Kidney (tissue), 14 donors: ENCODE measurements around the gene LMTK3. TPM values are rescaled to one million over a fixed set of nuclear protein-coding genes. Genes with fewer than 3 reads are reported as not detected.

Experiments used
- DNase-seq, 5 donors: peaks; one replicate each; pipeline ENCODE4 v3.0.0-alpha.2; 2013 to 2020
- FAIRE-seq: peaks from 2 replicates; lab custom pipeline; 2012; peaks lifted over from hg19 to GRCh38; lab: Jason Lieb, UNC
- H3K27ac ChIP-seq, 2 donors: one replicate each; pipeline ENCODE4 v1.7.0; 2013; ENCODE audit warnings: low read depth in 2 of 2, low read length in 2 of 2, inconsistent platforms in 1 of 2
- H3K27me3 ChIP-seq: one replicate; pipeline ENCODE4 v1.7.1; 2013; ENCODE audit warnings: low read length, inconsistent platforms; ENCODE audit not compliant: control insufficient read depth, insufficient read depth
- H3K36me3 ChIP-seq, 3 donors: one replicate each; pipeline versions ENCODE4 v1.7.0 to v1.7.1; 2013; ENCODE audit warnings: low read length in 3 of 3, control low read depth in 1 of 3, inconsistent platforms in 1 of 3; ENCODE audit not compliant: insufficient read depth in 3 of 3, control insufficient read depth in 2 of 3
- H3K4me1 ChIP-seq, 3 donors: one replicate each; pipeline versions ENCODE4 v1.7.0 to v1.7.1; 2013; ENCODE audit warnings: low read length in 3 of 3, inconsistent platforms in 1 of 3, low read depth in 1 of 3; ENCODE audit not compliant: control insufficient read depth in 2 of 3, insufficient read depth in 2 of 3
- H3K4me3 ChIP-seq, 3 donors: one replicate each; pipeline versions ENCODE4 v1.7.0 to v1.8.1; 2013; ENCODE audit warnings: low read length in 3 of 3, control low read depth in 1 of 3, inconsistent platforms in 1 of 3
- H3K9ac ChIP-seq, 3 donors: one replicate each; pipeline versions ENCODE4 v1.7.0 to v1.7.1; 2013; ENCODE audit warnings: low read length in 3 of 3, control low read depth in 1 of 3, inconsistent platforms in 1 of 3
- H3K9me3 ChIP-seq, 3 donors: one replicate each; pipeline versions ENCODE4 v1.7.0 to v1.7.1; 2013; ENCODE audit warnings: low read length in 3 of 3, control low read depth in 1 of 3, inconsistent platforms in 1 of 3; ENCODE audit not compliant: control insufficient read depth in 2 of 3, insufficient read depth in 1 of 3
- intact Hi-C: fragments of 100-400 bp; cut with DNase I; formaldehyde crosslinking; loops from one replicate; pipeline ENCODE4 v1.11.1; 2022
- polyA plus RNA-seq: library from polyadenylated mRNA; stranded (reverse); fragments of 350-450 nt; fragmentation: Illumina TruSeq; extraction: RNeasy Lipid Tissue Mini Kit (QIAGEN cat#74804); gene quantifications from one replicate; pipeline ENCODE4 v1.2.3, GENCODE V29; 2014; ENCODE audit warnings: low read depth, low replicate concordance; ENCODE audit not compliant: insufficient read depth
- total RNA-seq: library from RNA; stranded (reverse); fragmentation: NEBNext Ultra II Directional; extraction: Animal tissue kit (Norgen Biotek cat#: 25700); gene quantifications from one replicate; pipeline ENCODE4 v1.2.1, GENCODE V29; 2021
- TF ChIP-seq, protein P1 (sequence below): IDR thresholded peaks from 3 replicates; pipeline ENCODE4 v1.5.1; 2012; ENCODE audit warnings: mild to moderate bottlenecking, moderate library complexity, borderline replicate concordance; ENCODE audit not compliant: insufficient read depth; ENCODE audit errors: extremely low read depth
- donor health status: control.
- donor health status: control.
- donor health status: control.
- donor health status: control.
- donor health status: control.
- donor health status: DM: yes; HTN: yes; CAD: no.
- donor health status: Normal renal cell carcinoma (clear cell type).

LMTK3 gene
- total and polyA plus RNA-seq, 2 donors from 2014 or later: 4.2 to 8.4 TPM

DNA sequence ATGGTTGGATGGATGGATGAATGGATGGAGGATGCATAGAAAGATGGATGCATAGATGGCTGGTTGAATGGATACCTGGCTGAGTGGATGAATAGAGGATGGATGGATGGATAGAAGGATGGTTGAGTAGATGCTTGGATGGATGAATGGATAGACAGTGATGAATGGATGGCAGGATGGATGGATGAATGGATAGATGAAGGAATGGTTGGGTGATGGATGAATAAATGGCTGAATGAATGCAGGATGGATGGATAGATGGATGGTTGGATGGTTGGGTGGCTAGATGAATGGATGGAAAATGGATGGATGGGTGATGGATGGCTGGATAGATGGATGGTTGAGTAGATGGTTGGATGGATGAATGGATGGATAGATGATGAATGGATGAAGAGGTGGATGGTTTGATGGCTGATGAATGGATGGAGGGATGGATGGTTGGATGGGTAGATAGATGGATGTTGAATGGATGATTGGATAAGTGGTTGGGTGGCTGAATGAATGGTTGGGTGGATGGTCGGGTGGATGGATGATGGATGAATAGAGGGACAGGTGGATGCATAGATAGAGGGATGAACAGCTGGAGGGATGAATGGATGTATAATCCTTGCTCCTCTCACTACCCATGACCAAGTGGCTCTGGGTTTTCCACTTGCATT lies 36.7 kb upstream of the LMTK3 start:
- Histone ChIP-seq H3K36me3 (no peaks in the 10 kb centered on the region), H3K4me3 (no peak overlapping the region), H3K9me3 (no peaks in the 10 kb centered on the region), H3K27me3 (no peaks in the 10 kb centered on the region), H3K27ac (no peak overlapping the region), H3K4me1 (no peaks in the 10 kb centered on the region), H3K9ac (no peak overlapping the region)
- FAIRE-seq (no peak), DNase-seq (no peak)
- TF ChIP-seq, protein P1, sequence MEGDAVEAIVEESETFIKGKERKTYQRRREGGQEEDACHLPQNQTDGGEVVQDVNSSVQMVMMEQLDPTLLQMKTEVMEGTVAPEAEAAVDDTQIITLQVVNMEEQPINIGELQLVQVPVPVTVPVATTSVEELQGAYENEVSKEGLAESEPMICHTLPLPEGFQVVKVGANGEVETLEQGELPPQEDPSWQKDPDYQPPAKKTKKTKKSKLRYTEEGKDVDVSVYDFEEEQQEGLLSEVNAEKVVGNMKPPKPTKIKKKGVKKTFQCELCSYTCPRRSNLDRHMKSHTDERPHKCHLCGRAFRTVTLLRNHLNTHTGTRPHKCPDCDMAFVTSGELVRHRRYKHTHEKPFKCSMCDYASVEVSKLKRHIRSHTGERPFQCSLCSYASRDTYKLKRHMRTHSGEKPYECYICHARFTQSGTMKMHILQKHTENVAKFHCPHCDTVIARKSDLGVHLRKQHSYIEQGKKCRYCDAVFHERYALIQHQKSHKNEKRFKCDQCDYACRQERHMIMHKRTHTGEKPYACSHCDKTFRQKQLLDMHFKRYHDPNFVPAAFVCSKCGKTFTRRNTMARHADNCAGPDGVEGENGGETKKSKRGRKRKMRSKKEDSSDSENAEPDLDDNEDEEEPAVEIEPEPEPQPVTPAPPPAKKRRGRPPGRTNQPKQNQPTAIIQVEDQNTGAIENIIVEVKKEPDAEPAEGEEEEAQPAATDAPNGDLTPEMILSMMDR: no peak
- intact Hi-C loops: no loop called here

DNA sequence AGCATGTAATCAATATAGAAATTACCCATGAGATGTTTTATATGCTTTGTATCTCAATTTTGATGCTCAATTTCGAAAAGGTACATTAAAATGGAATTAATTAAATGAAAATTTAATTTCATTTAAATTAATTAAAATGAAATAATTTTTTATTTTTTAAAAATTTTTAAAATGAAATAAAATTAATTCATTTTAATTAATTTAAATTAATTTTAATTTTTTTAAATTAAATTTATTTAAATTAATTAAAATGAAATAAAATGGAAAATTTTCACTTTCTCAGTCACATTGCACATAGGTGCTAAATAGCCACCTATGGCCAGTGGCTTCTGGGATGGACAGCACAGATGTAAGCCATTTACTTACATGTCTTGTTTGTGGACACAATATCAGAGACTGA lies 36.1 kb upstream of the LMTK3 start:
- TF ChIP-seq, protein P1: no peak
- intact Hi-C loops: no loop called here
- H3K4me3 ChIP-seq: no peak overlapping the region
- no peak overlapping the region for H3K27ac ChIP-seq
- H3K36me3 ChIP-seq: no peaks in the 10 kb centered on the region
- DNase-seq (no peak), FAIRE-seq (peak; percentile 99)
- H3K27me3 ChIP-seq: no peaks in the 10 kb centered on the region
- H3K9me3 ChIP-seq: no peaks in the 10 kb centered on the region
- H3K4me1 ChIP-seq: no peaks in the 10 kb centered on the region
- H3K9ac ChIP-seq: no peak overlapping the region

- H3K4me1 ChIP-seq: no peaks in the 10 kb centered on the region
- H3K9ac ChIP-seq: no peak overlapping the region
- FAIRE-seq (no peak), DNase-seq (no peak)
- no peaks in the 10 kb centered on the region for H3K36me3 ChIP-seq
- H3K4me3 ChIP-seq: no peak overlapping the region
- H3K9me3 ChIP-seq: no peaks in the 10 kb centered on the region
- no peak overlapping the region for H3K27ac ChIP-seq
- no peaks in the 10 kb centered on the region for H3K27me3 ChIP-seq
- intact Hi-C loops: no loop called here
- TF ChIP-seq, protein P1: no peak
Observed at GRCh38 chr19:48544856-48545750, 33.5 kb upstream of the LMTK3 start.
